Activated T-cell treated with anti-CD3 and anti-CD28 coated beads, Interleukin-2, amount 50 U/mL, for 48 hours (primary cell): ENCODE measurements around the gene SPTSSA.
"Not testable (repeated sequence)": the region's sequence is repeated elsewhere in the genome, so short reads cannot be mapped to it uniquely, and the experiment has no call there.

Experiments used
- DNase-seq, 2 experiments: peaks; one replicate each; pipeline ENCODE4 v3.0.0-alpha.2; 2020

Gene SPTSSA

GRCh38 chr14:34462132-34462893 lies at the start of gene SPTSSA:
TSS of gene SPTSSA (minus strand) at chr14:34462240. CDS start at chr14:34462207, 33 bp downstream.
- DNase-seq = peak; percentile 91 to 94

- DNase-seq = no peak
These were observed 45.8 kb upstream of the SPTSSA start for GRCh38 chr14:34507884-34508283.

GRCh38 chr14:34507459-34507858 lies 45.4 kb upstream of the SPTSSA start:
- DNase-seq = no peak

GRCh38 chr14:34505124-34505491 lies 43.1 kb upstream of the SPTSSA start:
- DNase-seq = not testable (repeated sequence)

GRCh38 chr14:34504027-34504426 lies 42.0 kb upstream of the SPTSSA start:
- DNase-seq = not testable (repeated sequence)

GRCh38 chr14:34502545-34503225 lies 40.6 kb upstream of the SPTSSA start:
- DNase-seq = no peak

GRCh38 chr14:34502001-34502400 lies 40.0 kb upstream of the SPTSSA start:
- DNase-seq = no peak

- no peak for DNase-seq
These were observed 39.1 kb upstream of the SPTSSA start for GRCh38 chr14:34501004-34501580.

- DNase-seq = no peak
These were observed 36.8 kb upstream of the SPTSSA start for GRCh38 chr14:34498684-34499412.

- DNase-seq = no peak
These were observed 34.9 kb upstream of the SPTSSA start for GRCh38 chr14:34496679-34497513.

- no peak for DNase-seq
These were observed 34.1 kb upstream of the SPTSSA start for GRCh38 chr14:34496007-34496678.

- DNase-seq = no peak
These were observed 27.3 kb upstream of the SPTSSA start for GRCh38 chr14:34489324-34489723.

- DNase-seq = no peak
These were observed 26.5 kb upstream of the SPTSSA start for GRCh38 chr14:34488528-34488927.

- no peak for DNase-seq
These were observed 22.7 kb upstream of the SPTSSA start for GRCh38 chr14:34484726-34485125.

GRCh38 chr14:34482463-34482862 lies 20.4 kb upstream of the SPTSSA start:
- no peak for DNase-seq

- DNase-seq = no peak
These were observed 17.7 kb upstream of the SPTSSA start for GRCh38 chr14:34479694-34480093.

- no peak for DNase-seq
These were observed 16.2 kb upstream of the SPTSSA start for GRCh38 chr14:34478261-34478660.

- not testable (repeated sequence) for DNase-seq
These were observed 14.0 kb upstream of the SPTSSA start for GRCh38 chr14:34476036-34476435.

GRCh38 chr14:34475163-34475562 lies 13.1 kb upstream of the SPTSSA start:
- no peak for DNase-seq

GRCh38 chr14:34474187-34474679 lies 12.2 kb upstream of the SPTSSA start:
- no peak for DNase-seq

- DNase-seq = no peak
These were observed 10.8 kb upstream of the SPTSSA start for GRCh38 chr14:34472706-34473279.
